ENCODE measurements around the gene POLD2. TPM values are rescaled to one million over a fixed set of nuclear protein-coding genes. Genes with fewer than 3 reads are reported as not detected.

The POLD2 gene
- total and polyA plus RNA-seq, 2 of the 13 experiments (the other 11 are each of a cell fraction or from before 2014, with no cell fraction given) = 87.6 to 95.1 TPM

- TF ChIP-seq MAZ (IDR thresholded peaks at IDR 0.05; ENCODE audit: borderline replicate concordance, low read depth, low read length) = no peak
- peak; percentile 62 for TF ChIP-seq MAZ (CRISPR knock-in tag; IDR thresholded peaks at IDR 0.05; ENCODE audit: low read depth)
- TF ChIP-seq HOXA7 (CRISPR knock-in tag; IDR thresholded peaks at IDR 0.05) = no peak
- TF ChIP-seq MNT (IDR thresholded peaks at IDR 0.05) = peak; percentile 15; the same call in 1 of the 2 replicates
- peak; percentile 37; the same call in 1 of the 2 replicates for TF ChIP-seq KAT8 (CRISPR knock-in tag; IDR thresholded peaks at IDR 0.05)
- peak; percentile 86 for TF ChIP-seq SAP130 (CRISPR knock-in tag; IDR thresholded peaks at IDR 0.05; ENCODE audit: low read depth)
- peak; percentile 72; the same call in 1 of the 2 replicates for TF ChIP-seq ZNF724P (CRISPR knock-in tag; IDR thresholded peaks at IDR 0.05; ENCODE audit: borderline replicate concordance)
- TF ChIP-seq NCOA1 (CRISPR knock-in tag; IDR thresholded peaks at IDR 0.05) = no peak
- TF ChIP-seq GPN1 (CRISPR knock-in tag; IDR thresholded peaks at IDR 0.05; ENCODE audit: borderline replicate concordance) = 0 out of 2 replicates have a peak, but pooled peaks have one; percentile 48
- TF ChIP-seq CBX5 (CRISPR knock-in tag; IDR thresholded peaks at IDR 0.05; ENCODE audit: borderline replicate concordance) = no peak
- peak; percentile 67; the same call in 1 of the 2 replicates for TF ChIP-seq ZNF232 (CRISPR knock-in tag; IDR thresholded peaks at IDR 0.05; ENCODE audit: borderline replicate concordance)
- TF ChIP-seq ZNF441 (CRISPR knock-in tag; IDR thresholded peaks at IDR 0.05; ENCODE audit: borderline replicate concordance) = no peak; the same call in 1 of the 2 replicates
- TF ChIP-seq ATM (IDR thresholded peaks at IDR 0.05; ENCODE audit: borderline replicate concordance) = no peak
- no peak for TF ChIP-seq EZH2 (conservative IDR thresholded peaks at IDR 0.05; ENCODE audit: low read depth, low read length)
- TF ChIP-seq, protein P1, sequence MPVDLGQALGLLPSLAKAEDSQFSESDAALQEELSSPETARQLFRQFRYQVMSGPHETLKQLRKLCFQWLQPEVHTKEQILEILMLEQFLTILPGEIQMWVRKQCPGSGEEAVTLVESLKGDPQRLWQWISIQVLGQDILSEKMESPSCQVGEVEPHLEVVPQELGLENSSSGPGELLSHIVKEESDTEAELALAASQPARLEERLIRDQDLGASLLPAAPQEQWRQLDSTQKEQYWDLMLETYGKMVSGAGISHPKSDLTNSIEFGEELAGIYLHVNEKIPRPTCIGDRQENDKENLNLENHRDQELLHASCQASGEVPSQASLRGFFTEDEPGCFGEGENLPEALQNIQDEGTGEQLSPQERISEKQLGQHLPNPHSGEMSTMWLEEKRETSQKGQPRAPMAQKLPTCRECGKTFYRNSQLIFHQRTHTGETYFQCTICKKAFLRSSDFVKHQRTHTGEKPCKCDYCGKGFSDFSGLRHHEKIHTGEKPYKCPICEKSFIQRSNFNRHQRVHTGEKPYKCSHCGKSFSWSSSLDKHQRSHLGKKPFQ (CRISPR knock-in tag; IDR thresholded peaks at IDR 0.05; ENCODE audit: insufficient replicate concordance) = peak; percentile 75
- peak; percentile 35; the same call in 1 of the 2 replicates for TF ChIP-seq PAX8 (CRISPR knock-in tag; IDR thresholded peaks at IDR 0.05; ENCODE audit: borderline replicate concordance)
- 0 out of 2 replicates have a peak, but pooled peaks have one; percentile 39 for TF ChIP-seq ZSCAN9 (CRISPR knock-in tag; IDR thresholded peaks at IDR 0.05; ENCODE audit: borderline replicate concordance)
- no peak for TF ChIP-seq ZBTB25 (CRISPR knock-in tag; IDR thresholded peaks at IDR 0.05)
- TF ChIP-seq, protein P2, sequence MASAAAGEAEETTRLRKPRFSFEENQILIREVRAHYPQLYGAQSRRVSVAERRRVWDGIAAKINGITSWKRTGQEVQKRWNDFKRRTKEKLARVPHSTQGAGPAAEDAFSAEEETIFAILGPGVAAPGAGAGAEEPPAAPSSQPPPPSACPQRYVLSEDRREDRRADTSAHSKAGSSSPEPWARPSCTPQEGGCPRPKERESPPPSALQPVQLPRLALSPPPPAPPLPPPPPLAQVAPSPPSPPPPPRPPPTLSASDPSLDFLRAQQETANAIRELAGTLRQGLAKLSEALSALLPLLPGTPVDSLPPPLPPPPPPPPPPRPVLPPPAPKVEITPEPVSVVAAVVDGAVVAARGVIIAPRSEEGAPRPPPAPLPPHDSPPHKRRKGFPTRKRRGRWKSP (CRISPR knock-in tag; IDR thresholded peaks at IDR 0.05) = peak; percentile 87; the same call in 1 of the 2 replicates
Measured at GRCh38 chr7:44123190-44124003, at the start of gene POLD2 (continued).
